Panc1 (cell line): ENCODE measurements around the gene NFIB.

Experiments used
- CTCF ChIP-seq: fragments of 450-650 bp; IDR thresholded peaks from 2 replicates; pipeline ENCODE4 v1.5.1; 2017; ENCODE audit warnings: mild to moderate bottlenecking
- POLR2AphosphoS5 ChIP-seq: IDR thresholded peaks from 2 replicates; pipeline ENCODE4 v1.6.1; 2012; ENCODE audit warnings: mild to moderate bottlenecking, low read depth, low read length, moderate library complexity

GRCh38 chr9:14314929-14315874, 1.3 kb upstream of the NFIB start:
- TF ChIP-seq CTCF (no peak), POLR2AphosphoS5 (no peak)
